ENCODE results near the gene PRDX5. TPM values are rescaled to one million over a fixed set of nuclear protein-coding genes. Genes with fewer than 3 reads are reported as not detected.

Gene PRDX5
- total RNA-seq, 1 experiment from 2014 or later, result 228 TPM

- Histone ChIP-seq H3K14ac (ENCODE audit: insufficient read depth, low read length) (no peak overlapping the region), H4K20me1 (ENCODE audit: control insufficient read depth, insufficient read depth, insufficient read length) (no peaks in the 10 kb centered on the region), H3K4ac (ENCODE audit: low read depth, low read length) (no peak overlapping the region), H2BK15ac (ENCODE audit: low read depth, low read length) (no peak overlapping the region), H3K79me1 (ENCODE audit: insufficient read depth, low read depth, low read length, poor library complexity, severe bottlenecking) (no peaks in the 10 kb centered on the region), H3K23me2 (ENCODE audit: insufficient read length, low read depth, low read length, poor library complexity, severe bottlenecking) (peaks cover 12% of the 10 kb centered on the region), H3K23ac (ENCODE audit: insufficient read length, low read depth, low read length) (no peak overlapping the region), H3K27me3 (ENCODE audit: insufficient read depth, low read length) (peaks cover 74% of the 10 kb centered on the region), H4K5ac (ENCODE audit: insufficient read length, low read depth, low read length) (no peak overlapping the region), H3K9me3 (ENCODE audit: control insufficient read depth, low read depth, low read length) (no peaks in the 10 kb centered on the region), H2BK120ac (ENCODE audit: low read depth, low read length, poor library complexity, severe bottlenecking) (no peak overlapping the region), H3K9ac (ENCODE audit: extremely low read depth, insufficient read length, low read length) (no peak overlapping the region), H3K18ac (ENCODE audit: insufficient read length, low read depth, low read length) (no peak overlapping the region), H4K91ac (ENCODE audit: insufficient read length, low read depth, low read length) (no peak overlapping the region), H2BK5ac (ENCODE audit: insufficient read length, low read length) (no peak overlapping the region), H2BK12ac (ENCODE audit: insufficient read length, low read depth, low read length) (no peak overlapping the region), H2AK5ac (ENCODE audit: insufficient read length, low read length) (no peak overlapping the region), H3K4me1 (ENCODE audit: insufficient read depth, low read length) (no peaks in the 10 kb centered on the region), H3K27ac (ENCODE audit: insufficient read length, low read depth, low read length) (no peak overlapping the region), H3K56ac (ENCODE audit: insufficient read length, low read depth, low read length) (no peak overlapping the region), H4K8ac (replicated peaks; ENCODE audit: insufficient read length, low read depth, low read length) (no peak overlapping the region), H3K79me2 (ENCODE audit: insufficient read depth, low read length) (no peaks in the 10 kb centered on the region), H3K4me2 (ENCODE audit: insufficient read depth, insufficient read length, low read length) (peak overlapping the region; percentile 2), H2AFZ (ENCODE audit: low read length) (no peak overlapping the region), H2BK20ac (ENCODE audit: low read depth, low read length, poor library complexity, severe bottlenecking) (no peak overlapping the region), H3T11ph (ENCODE audit: low read length) (no peak overlapping the region)
- no peak for TF ChIP-seq CTCF (conservative IDR thresholded peaks at IDR 0.05)
- no peak for DNase-seq
- peaks cover 98% of the 10 kb centered on the region for H3K27me3 Mint-ChIP-seq (ENCODE audit: low read depth)
- no peak overlapping the region for H3K4me3 Mint-ChIP-seq
- peaks cover 0 to 2% (median 0%) of the 10 kb centered on the region in 3 experiments; a peak in 2 of 7 replicates for H3K36me3 Mint-ChIP-seq (ENCODE audit: insufficient read depth in 1 of 3, low read depth in 3 of 3)
- WGBS (ENCODE audit: extremely low coverage, insufficient read length, low lambda C conversion rate), result no CpG with 5 or more reads among the region's 18 CpGs
- H3K4me1 Mint-ChIP-seq, result peaks cover 8 to 23% of the 10 kb centered on the region in 2 experiments; a peak in 3 of 4 replicates
- H3K27ac Mint-ChIP-seq, result no peak overlapping the region; a peak in 1 of 7 replicates
- peaks cover 0 to 3% of the 10 kb centered on the region in 2 experiments; a peak in 2 of 5 replicates for H3K9me3 Mint-ChIP-seq
Observed at GRCh38 chr11:64297699-64298358, 20.1 kb upstream of the PRDX5 start.
